Vagina (tissue), 2 donors: ENCODE results near the gene CD300A. TPM values are rescaled to one million over a fixed set of nuclear protein-coding genes. Genes with fewer than 3 reads are reported as not detected.

ENCODE experiments used
- DNase-seq, 2 donors: peaks; one replicate each; pipeline ENCODE4 v3.0.0-alpha.2; 2017; ENCODE audit errors: extremely low spot score in 2 of 2
- H3K27ac ChIP-seq: fragments of 200-600 bp; sonication (generic); one replicate; pipeline ENCODE4 v1.5.1; 2019
- H3K27me3 ChIP-seq: fragments of 200-600 bp; sonication (generic); one replicate; pipeline ENCODE4 v1.5.1; 2019
- H3K36me3 ChIP-seq, 2 donors: fragments of 200-600 bp; sonication (generic); one replicate each; pipeline ENCODE4 v1.5.1; 2017 to 2019
- H3K4me1 ChIP-seq: fragments of 200-600 bp; sonication (generic); one replicate; pipeline ENCODE4 v1.5.1; 2019
- H3K4me3 ChIP-seq, 2 donors: fragments of 200-600 bp; sonication (generic); 1 replicate in 1 of 2; 2 replicates in 1 of 2; pipeline ENCODE4 v1.5.1; 2016 to 2019
- H3K9me3 ChIP-seq: fragments of 200-600 bp; sonication (generic); one replicate; pipeline ENCODE4 v1.5.1; 2019
- POLR2A ChIP-seq, 2 donors: fragments of 450-650 bp; IDR thresholded peaks; one replicate each; pipeline ENCODE4 v1.6.1; 2017; ENCODE audit warnings: antibody characterized with exemption in 2 of 2, mild to moderate bottlenecking in 2 of 2, moderate library complexity in 2 of 2
- POLR2AphosphoS5 ChIP-seq, 2 donors: sonication (generic); formaldehyde crosslinking; IDR thresholded peaks; one replicate each; pipeline ENCODE4 v1.9.0; 2017; ENCODE audit warnings: antibody characterized with exemption in 2 of 2, mild to moderate bottlenecking in 2 of 2, low read depth in 1 of 2; ENCODE audit not compliant: insufficient read depth in 1 of 2
- intact Hi-C: fragments of 100-400 bp; cut with DNase I; formaldehyde crosslinking; loops from one replicate; pipeline ENCODE4 v1.15.1; 2023
- total RNA-seq: library from RNA; depleted of rRNA; stranded (reverse); fragments of >200 nt; gene quantifications from one replicate; pipeline ENCODE4 v1.2.3, GENCODE V29; 2016
- TF ChIP-seq, protein P1 (sequence below), 3 experiments: fragments of 450-650 bp in 2 of 3; fragments of 200-600 bp in 1 of 3; sonication (generic) in 1 of 3; IDR thresholded peaks; one replicate each; pipeline ENCODE4 v1.5.1; 2017 to 2019; ENCODE audit warnings: antibody characterized with exemption in 3 of 3, mild to moderate bottlenecking in 2 of 3, moderate library complexity in 2 of 3

CD300A gene
- total RNA-seq, 1 donor from 2014 or later, result 4.2 TPM

DNA sequence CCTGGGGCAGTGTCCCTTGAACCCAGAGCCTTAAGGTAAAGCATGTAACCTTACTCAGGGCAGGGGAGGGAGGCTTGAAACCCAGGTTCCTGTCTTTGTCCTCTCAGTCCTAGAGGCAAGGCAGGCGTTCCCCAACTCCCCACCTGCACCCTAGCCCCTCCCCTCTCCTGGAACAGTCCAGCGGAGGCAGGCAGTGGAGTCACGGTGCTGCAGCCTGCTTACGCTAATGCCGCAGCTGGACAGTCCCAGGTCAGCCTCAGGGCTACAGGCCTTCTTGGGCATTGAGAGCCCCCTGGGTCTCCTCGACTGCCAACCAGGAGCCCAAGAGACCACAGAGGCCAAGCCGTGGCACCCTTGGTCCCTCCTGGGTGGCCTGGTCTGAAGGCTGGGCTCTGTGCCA is 6.8 kb upstream of the CD300A start:
- no peak for DNase-seq
- no peaks in the 10 kb centered on the region for H3K36me3 ChIP-seq
- no peaks in the 10 kb centered on the region for H3K27me3 ChIP-seq
- H3K9me3 ChIP-seq, result no peaks in the 10 kb centered on the region
- no peak overlapping the region for H3K4me3 ChIP-seq
- intact Hi-C loops, result loop anchor here (2.0 to 10.0 kb wide), 2 partner anchors 81 to 245 kb away; partner anchors contain the start of gene TTYH2
- H3K4me1 ChIP-seq, result peaks cover 15% of the 10 kb centered on the region
- no peak overlapping the region for H3K27ac ChIP-seq
- no peak for TF ChIP-seq POLR2AphosphoS5 (IDR thresholded peaks at IDR 0.05; ENCODE audit: insufficient read depth in 1 of 2, low read depth in 1 of 2)

DNA sequence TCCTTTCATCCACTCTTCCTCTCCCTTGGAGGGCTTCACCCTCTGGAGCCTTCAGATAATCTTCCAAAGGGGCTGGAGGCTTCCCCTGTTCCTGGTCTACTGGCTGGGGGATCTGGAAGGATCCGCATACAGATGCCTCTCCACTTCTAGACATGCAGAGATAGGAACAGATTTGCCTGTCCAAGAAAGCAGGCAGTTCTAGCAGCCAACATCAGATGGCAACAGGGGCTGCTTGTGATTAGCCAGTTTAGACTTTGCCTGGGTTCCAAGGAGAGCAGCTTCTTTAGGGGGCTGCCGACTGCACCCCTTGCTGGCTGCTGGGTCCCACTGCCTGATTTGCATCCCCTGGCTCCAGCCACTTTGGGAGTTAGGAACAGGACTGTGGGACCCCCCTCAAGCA is 6.2 kb upstream of the CD300A start:
- Histone ChIP-seq H3K27ac (no peak overlapping the region), H3K4me1 (peaks cover 9% of the 10 kb centered on the region), H3K36me3 (no peaks in the 10 kb centered on the region), H3K27me3 (no peaks in the 10 kb centered on the region), H3K4me3 (no peak overlapping the region), H3K9me3 (no peaks in the 10 kb centered on the region)
- intact Hi-C loops, result no loop called here
- no peak for DNase-seq
- TF ChIP-seq, protein P1, sequence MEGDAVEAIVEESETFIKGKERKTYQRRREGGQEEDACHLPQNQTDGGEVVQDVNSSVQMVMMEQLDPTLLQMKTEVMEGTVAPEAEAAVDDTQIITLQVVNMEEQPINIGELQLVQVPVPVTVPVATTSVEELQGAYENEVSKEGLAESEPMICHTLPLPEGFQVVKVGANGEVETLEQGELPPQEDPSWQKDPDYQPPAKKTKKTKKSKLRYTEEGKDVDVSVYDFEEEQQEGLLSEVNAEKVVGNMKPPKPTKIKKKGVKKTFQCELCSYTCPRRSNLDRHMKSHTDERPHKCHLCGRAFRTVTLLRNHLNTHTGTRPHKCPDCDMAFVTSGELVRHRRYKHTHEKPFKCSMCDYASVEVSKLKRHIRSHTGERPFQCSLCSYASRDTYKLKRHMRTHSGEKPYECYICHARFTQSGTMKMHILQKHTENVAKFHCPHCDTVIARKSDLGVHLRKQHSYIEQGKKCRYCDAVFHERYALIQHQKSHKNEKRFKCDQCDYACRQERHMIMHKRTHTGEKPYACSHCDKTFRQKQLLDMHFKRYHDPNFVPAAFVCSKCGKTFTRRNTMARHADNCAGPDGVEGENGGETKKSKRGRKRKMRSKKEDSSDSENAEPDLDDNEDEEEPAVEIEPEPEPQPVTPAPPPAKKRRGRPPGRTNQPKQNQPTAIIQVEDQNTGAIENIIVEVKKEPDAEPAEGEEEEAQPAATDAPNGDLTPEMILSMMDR (IDR thresholded peaks at IDR 0.05), result no peak
- TF ChIP-seq POLR2A (IDR thresholded peaks at IDR 0.05) (no peak), POLR2AphosphoS5 (IDR thresholded peaks at IDR 0.05; ENCODE audit: insufficient read depth in 1 of 2, low read depth in 1 of 2) (no peak)

DNA sequence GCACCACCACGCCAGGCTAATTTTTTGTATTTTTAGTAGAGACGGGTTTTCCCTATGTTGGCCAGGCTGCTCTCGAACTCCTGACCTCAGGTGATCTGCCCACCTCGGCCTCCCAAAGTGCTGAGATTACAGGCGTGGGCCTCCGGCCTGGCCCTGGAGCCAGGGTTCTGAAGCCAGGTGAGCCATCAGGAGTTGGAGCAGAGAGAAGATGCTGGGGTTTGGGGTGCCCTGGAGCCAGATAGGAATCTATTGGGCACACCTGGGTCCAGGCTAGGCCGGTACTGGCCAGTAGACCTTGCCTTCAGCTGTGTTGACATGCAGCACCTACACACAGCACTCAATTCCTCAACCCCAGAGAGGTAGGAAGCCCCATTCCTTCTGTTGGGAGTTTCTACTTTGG is 5.4 kb upstream of the CD300A start:
- intact Hi-C loops, result no loop called here
- Histone ChIP-seq H3K9me3 (no peaks in the 10 kb centered on the region), H3K4me1 (peaks cover 6% of the 10 kb centered on the region)

DNA sequence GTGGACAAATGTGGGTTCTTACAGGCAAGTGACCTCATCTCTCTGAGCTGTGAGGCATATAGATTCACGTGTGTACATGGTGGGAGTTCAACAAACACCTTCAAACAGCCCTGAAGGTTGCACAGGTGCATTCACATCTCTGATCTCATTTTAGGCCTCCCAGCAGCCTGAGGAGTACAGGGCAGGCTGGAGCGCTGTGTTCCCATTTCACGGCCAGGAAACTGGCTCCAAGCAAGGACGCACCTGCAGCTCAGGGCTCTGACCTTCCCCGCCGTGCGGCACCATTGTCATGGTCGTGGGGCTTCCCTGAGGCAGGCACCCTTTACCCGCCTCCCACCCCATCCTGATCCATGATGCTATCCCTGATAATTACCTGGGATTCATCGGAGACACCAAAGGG is 4.8 kb upstream of the CD300A start:
- Histone ChIP-seq H3K27ac (no peak overlapping the region), H3K36me3 (no peaks in the 10 kb centered on the region), H3K27me3 (no peaks in the 10 kb centered on the region), H3K4me1 (peaks cover 6% of the 10 kb centered on the region), H3K9me3 (no peaks in the 10 kb centered on the region), H3K4me3 (no peak overlapping the region)
- no peak for DNase-seq
- intact Hi-C loops, result no loop called here
- TF ChIP-seq POLR2A (IDR thresholded peaks at IDR 0.05) (no peak), POLR2AphosphoS5 (IDR thresholded peaks at IDR 0.05; ENCODE audit: insufficient read depth in 1 of 2, low read depth in 1 of 2) (no peak)
- TF ChIP-seq, protein P1 (IDR thresholded peaks at IDR 0.05), result no peak

More for the DNA sequence above, 5.4 kb upstream of the CD300A start:
- DNase-seq, result no peak
- no peaks in the 10 kb centered on the region for H3K27me3 ChIP-seq
- TF ChIP-seq, protein P1 (IDR thresholded peaks at IDR 0.05), result no peak
- TF ChIP-seq POLR2A (IDR thresholded peaks at IDR 0.05) (no peak), POLR2AphosphoS5 (IDR thresholded peaks at IDR 0.05; ENCODE audit: insufficient read depth in 1 of 2, low read depth in 1 of 2) (no peak)
- H3K27ac ChIP-seq, result no peak overlapping the region
- H3K36me3 ChIP-seq, result no peaks in the 10 kb centered on the region
- H3K4me3 ChIP-seq, result no peak overlapping the region

DNA sequence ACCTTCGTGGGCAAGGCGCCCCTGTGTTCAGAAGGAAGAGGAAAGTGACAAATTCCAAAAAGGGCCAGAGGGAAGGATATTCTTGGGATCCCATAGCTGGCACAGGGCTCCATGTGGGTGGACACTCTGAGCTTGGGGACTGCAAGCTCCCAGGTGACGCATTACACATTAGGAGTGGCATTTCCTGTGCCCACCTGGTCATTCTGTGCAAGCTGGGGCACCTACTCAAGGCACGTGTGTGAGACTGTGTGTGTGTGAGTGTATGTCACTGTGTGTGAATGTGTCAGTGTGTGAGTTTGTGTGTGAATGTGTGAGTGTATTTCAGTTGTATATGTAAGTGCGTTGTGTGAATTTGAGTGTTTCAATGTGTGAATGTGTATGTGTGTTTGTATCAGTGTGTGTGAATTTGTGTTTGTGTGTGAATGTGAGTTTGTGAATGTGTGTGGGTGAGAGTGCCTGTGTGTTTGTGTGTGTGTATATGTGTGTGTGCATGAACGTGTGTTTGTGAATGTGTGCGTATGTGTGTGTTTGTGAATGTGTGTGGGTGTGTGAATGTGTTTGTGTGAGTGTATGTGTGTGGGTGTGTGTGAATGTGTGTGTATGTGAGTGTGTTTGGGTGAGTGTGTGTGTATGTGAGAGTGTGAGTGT is 1.6 kb upstream of the CD300A start:
- intact Hi-C loops, result no loop called here
- Histone ChIP-seq H3K27me3 (no peaks in the 10 kb centered on the region), H3K4me3 (no peak overlapping the region), H3K4me1 (no peaks in the 10 kb centered on the region), H3K36me3 (no peaks in the 10 kb centered on the region), H3K9me3 (no peaks in the 10 kb centered on the region), H3K27ac (no peak overlapping the region)
- TF ChIP-seq, protein P1 (IDR thresholded peaks at IDR 0.05), result no peak
- TF ChIP-seq POLR2AphosphoS5 (IDR thresholded peaks at IDR 0.05; ENCODE audit: insufficient read depth in 1 of 2, low read depth in 1 of 2), result no peak
- TF ChIP-seq POLR2A (IDR thresholded peaks at IDR 0.05), result no peak
- no peak for DNase-seq
